ENCODE measurements around the gene IRAK2.

DNA sequence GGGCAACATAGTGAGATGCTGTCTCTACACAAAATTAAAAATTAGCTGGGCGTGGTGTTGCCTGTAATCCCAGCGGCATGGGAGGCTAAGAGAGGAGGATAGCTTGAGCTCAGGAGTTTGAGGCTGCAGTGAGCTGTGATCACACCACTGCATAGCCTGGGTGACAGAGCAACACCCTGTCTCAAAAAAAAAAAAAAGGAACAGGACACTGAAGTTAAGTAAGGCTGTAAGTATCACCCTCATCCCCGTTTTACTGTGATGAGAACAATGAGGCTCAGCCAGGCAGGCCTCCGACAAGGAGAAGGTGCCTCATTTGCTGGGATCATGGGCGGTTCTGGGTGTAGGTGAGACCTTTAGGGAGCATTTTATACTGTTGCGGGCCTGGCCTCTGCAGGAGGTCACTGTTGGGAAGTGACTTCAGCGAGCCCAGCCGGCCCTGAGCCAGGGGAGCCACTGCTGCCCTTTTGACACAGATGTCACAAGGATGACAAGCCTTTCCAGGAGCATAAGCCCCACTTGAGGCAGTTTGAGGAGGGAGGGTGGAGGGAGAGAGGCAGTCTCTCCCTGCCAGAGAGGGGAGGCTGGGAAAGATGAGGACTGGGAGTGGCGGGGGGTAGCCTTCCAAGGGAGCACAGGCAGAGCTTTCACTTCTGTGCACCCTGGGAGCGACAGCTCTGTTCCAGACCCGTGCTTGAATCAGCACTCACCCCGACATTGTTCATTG lies 30.8 kb downstream of the IRAK2 start:
- TF ChIP-seq ZC3H10 (CRISPR knock-in tag; IDR thresholded peaks at IDR 0.05) (no peak), ARNTL (CRISPR knock-in tag; IDR thresholded peaks at IDR 0.05; ENCODE audit: borderline replicate concordance, low read depth) (no peak), CSDC2 (CRISPR knock-in tag; IDR thresholded peaks at IDR 0.05) (no peak), GLIS3 (CRISPR knock-in tag; IDR thresholded peaks at IDR 0.05) (no peak), ZNF8 (CRISPR knock-in tag; IDR thresholded peaks at IDR 0.05) (no peak), CSRNP3 (CRISPR knock-in tag; IDR thresholded peaks at IDR 0.05) (no peak), ZNF70 (CRISPR knock-in tag; IDR thresholded peaks at IDR 0.05) (no peak), OSR1 (CRISPR knock-in tag; IDR thresholded peaks at IDR 0.05) (no peak), ISL1 (CRISPR knock-in tag; IDR thresholded peaks at IDR 0.05) (no peak), TOX (CRISPR knock-in tag; IDR thresholded peaks at IDR 0.05; ENCODE audit: borderline replicate concordance) (no peak)
- TF ChIP-seq, protein P1, sequence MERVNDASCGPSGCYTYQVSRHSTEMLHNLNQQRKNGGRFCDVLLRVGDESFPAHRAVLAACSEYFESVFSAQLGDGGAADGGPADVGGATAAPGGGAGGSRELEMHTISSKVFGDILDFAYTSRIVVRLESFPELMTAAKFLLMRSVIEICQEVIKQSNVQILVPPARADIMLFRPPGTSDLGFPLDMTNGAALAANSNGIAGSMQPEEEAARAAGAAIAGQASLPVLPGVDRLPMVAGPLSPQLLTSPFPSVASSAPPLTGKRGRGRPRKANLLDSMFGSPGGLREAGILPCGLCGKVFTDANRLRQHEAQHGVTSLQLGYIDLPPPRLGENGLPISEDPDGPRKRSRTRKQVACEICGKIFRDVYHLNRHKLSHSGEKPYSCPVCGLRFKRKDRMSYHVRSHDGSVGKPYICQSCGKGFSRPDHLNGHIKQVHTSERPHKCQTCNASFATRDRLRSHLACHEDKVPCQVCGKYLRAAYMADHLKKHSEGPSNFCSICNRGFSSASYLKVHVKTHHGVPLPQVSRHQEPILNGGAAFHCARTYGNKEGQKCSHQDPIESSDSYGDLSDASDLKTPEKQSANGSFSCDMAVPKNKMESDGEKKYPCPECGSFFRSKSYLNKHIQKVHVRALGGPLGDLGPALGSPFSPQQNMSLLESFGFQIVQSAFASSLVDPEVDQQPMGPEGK (CRISPR knock-in tag; IDR thresholded peaks at IDR 0.05; ENCODE audit: borderline replicate concordance), result no peak
- TF ChIP-seq, protein P2, sequence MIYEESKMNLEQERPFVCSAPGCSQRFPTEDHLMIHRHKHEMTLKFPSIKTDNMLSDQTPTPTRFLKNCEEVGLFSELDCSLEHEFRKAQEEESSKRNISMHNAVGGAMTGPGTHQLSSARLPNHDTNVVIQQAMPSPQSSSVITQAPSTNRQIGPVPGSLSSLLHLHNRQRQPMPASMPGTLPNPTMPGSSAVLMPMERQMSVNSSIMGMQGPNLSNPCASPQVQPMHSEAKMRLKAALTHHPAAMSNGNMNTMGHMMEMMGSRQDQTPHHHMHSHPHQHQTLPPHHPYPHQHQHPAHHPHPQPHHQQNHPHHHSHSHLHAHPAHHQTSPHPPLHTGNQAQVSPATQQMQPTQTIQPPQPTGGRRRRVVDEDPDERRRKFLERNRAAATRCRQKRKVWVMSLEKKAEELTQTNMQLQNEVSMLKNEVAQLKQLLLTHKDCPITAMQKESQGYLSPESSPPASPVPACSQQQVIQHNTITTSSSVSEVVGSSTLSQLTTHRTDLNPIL (CRISPR knock-in tag; IDR thresholded peaks at IDR 0.05; ENCODE audit: low read depth), result no peak

All from SK-N-SH treated with all-trans-retinoic acid at 6 μM for 48 hours (cell line).